IPS-20b (cell line): ENCODE data around the gene CACNB2.
"Not testable (repeated sequence)": the region's sequence is repeated elsewhere in the genome, so short reads cannot be mapped to it uniquely, and the experiment has no call there.

Experiments
- H3K27ac ChIP-seq: one replicate; pipeline ENCODE4 v1.5.1; 2013; ENCODE audit warnings: low read length
- H3K27me3 ChIP-seq: 2 replicates; pipeline ENCODE4 v1.6.1; 2013; ENCODE audit warnings: mild to moderate bottlenecking, low read length, inconsistent platforms; ENCODE audit not compliant: insufficient read depth
- H3K36me3 ChIP-seq: 2 replicates; pipeline ENCODE4 v1.6.1; 2013; ENCODE audit warnings: low read depth, mild to moderate bottlenecking, inconsistent platforms, low read length, moderate library complexity; ENCODE audit not compliant: insufficient read depth
- H3K4me1 ChIP-seq: 2 replicates; pipeline ENCODE4 v1.6.1; 2013; ENCODE audit warnings: mild to moderate bottlenecking, control low read depth, inconsistent platforms, low read length, moderate library complexity; ENCODE audit not compliant: insufficient read depth
- H3K4me3 ChIP-seq: 2 replicates; pipeline ENCODE4 v1.5.1; 2013; ENCODE audit warnings: mild to moderate bottlenecking, low read length, inconsistent platforms
- H3K9ac ChIP-seq: 2 replicates; pipeline ENCODE4 v1.6.1; 2013; ENCODE audit warnings: low read depth, mild to moderate bottlenecking, inconsistent platforms, low read length, moderate library complexity
- H3K9me3 ChIP-seq: 2 replicates; pipeline ENCODE4 v1.6.1; 2013; ENCODE audit warnings: mild to moderate bottlenecking, low read depth, low read length, inconsistent platforms; ENCODE audit not compliant: insufficient read depth

Gene CACNB2

GRCh38 chr10:18418541-18419215, 278.5 kb downstream of the CACNB2 start:
- Histone ChIP-seq H3K27me3 (no peaks in the 10 kb centered on the region), H3K27ac (no peak overlapping the region), H3K9ac (no peak overlapping the region), H3K36me3 (no peaks in the 10 kb centered on the region), H3K4me1 (no peaks in the 10 kb centered on the region), H3K9me3 (no peaks in the 10 kb centered on the region; the same call in 1 of the 2 replicates), H3K4me3 (no peak overlapping the region)

DNA sequence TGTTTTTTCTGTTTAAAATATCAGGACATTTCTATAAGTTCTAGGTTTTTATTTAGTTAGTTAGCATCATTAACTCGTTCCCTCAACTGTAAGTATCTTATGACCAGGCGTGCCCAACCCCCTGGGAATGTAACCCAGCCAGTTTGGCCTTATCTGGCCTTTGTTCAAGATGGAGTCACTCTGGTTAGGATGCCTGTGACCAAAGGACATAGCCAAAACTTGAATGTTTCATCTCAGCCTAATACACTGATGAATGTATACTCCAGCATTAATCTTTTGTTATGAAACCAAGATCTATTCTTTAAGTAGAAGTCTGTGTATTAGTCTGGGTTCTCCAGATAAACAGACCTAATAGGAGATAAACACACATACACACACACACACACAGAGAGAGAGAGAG, 279.7 kb downstream of the CACNB2 start:
- Histone ChIP-seq H3K4me1 (no peaks in the 10 kb centered on the region), H3K27me3 (no peaks in the 10 kb centered on the region), H3K36me3 (no peaks in the 10 kb centered on the region), H3K4me3 (no peak overlapping the region), H3K9ac (no peak overlapping the region), H3K27ac (no peak overlapping the region), H3K9me3 (no peaks in the 10 kb centered on the region; the same call in 1 of the 2 replicates)

DNA sequence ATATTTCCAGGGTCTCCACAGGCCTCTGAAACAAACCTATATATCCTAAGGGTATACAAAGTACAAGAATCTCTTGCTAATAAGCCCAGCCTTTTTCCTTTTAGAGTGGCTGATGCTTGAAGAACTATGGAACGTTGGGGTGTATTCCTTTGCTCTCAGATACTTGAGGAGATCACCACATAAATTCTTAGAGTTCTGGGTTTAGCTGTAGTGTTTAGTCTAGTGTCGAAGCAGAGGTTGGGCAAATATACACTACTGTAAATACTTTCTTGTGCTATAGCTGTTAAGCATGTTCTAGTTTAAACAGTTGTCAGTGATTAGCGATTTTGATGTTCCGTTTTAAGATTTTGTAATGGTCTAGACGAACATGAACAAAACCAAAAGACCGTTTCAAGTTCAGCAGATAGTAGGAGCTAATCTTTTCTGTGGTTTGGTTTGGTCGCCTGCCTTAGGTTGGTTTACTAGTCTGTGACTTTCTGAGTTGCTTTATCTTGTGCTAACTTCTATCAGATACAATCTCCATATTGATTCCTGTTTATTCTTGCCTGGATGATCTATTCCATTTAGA, 281.6 kb downstream of the CACNB2 start:
- no peak overlapping the region for H3K4me3 ChIP-seq
- H3K27me3 ChIP-seq = no peaks in the 10 kb centered on the region
- no peak overlapping the region for H3K27ac ChIP-seq
- H3K9ac ChIP-seq = no peak overlapping the region
- no peaks in the 10 kb centered on the region for H3K4me1 ChIP-seq
- no peaks in the 10 kb centered on the region for H3K9me3 ChIP-seq
- no peaks in the 10 kb centered on the region for H3K36me3 ChIP-seq

DNA sequence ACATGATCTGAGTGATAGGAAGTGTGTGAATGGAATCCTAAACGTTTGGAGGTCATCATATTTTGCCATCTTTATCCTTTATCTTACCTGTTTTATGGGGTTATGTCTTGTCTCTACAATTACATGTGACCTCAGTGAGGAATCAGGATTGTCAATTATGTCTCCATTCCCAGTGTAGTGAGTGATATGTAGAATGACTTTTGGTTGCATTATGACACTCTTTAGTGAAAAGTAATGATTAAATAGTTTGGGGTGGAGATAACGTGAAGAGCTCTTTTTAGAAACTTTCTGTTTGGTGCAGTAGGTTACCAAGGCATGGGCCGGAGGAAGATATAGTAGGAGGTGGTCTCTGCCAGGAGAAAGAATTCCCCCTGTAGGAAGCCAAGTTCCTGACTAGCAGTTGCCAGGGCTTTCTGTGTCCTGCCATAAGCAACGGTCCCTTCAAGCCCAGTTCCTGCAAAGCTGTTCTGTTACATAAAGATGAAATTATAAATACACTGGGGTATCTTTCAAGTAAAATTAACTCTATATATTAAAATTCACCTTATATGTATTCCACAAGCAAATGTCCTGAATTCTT, 282.9 kb downstream of the CACNB2 start:
- Histone ChIP-seq H3K27me3 (no peaks in the 10 kb centered on the region), H3K9me3 (no peaks in the 10 kb centered on the region), H3K36me3 (no peaks in the 10 kb centered on the region), H3K27ac (no peak overlapping the region), H3K4me1 (no peaks in the 10 kb centered on the region), H3K4me3 (no peak overlapping the region), H3K9ac (no peak overlapping the region)

DNA sequence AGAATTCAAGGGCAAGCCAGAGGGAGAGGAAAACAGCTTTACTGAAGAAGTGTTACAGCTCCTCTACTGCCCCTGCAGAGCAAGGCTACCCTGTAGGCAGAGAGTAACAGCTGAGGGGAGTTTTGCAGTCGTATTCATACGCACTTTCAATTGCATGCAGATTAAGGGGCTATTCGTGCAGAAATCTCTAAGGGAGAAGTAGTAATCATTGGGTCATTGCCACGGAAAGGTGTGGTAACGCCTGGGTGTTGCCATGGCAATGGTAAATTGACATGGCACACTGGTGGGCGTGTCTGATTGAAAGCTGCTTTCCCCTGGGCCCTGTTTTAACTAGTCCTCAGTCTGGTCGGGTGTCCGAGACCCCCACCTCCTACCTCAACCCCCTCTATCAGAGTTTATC, 284.0 kb downstream of the CACNB2 start:
- Histone ChIP-seq H3K27me3 (no peaks in the 10 kb centered on the region), H3K9me3 (no peaks in the 10 kb centered on the region), H3K4me3 (no peak overlapping the region), H3K9ac (no peak overlapping the region), H3K36me3 (no peaks in the 10 kb centered on the region), H3K4me1 (no peaks in the 10 kb centered on the region), H3K27ac (no peak overlapping the region)

DNA sequence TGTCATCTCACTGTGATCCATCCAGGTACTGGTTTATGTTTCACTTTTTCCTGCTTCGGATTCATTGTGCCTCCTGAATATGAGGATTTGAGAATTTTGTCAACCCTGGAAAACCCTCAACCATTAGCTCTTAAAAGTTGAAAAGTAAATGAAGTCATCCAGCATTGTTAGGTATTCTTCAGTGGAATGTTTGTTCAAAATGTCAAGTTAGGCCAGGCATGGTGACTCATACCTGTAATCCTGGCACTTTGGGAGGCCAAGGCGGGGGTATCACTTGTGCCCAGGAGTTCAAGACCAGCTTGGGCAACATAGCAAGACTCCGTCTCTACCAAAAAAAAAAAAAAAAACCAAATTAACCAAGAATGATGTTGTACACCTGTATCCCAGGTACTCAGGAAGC, 289.1 kb downstream of the CACNB2 start:
- no peaks in the 10 kb centered on the region for H3K36me3 ChIP-seq
- no peaks in the 10 kb centered on the region for H3K27me3 ChIP-seq
- no peak overlapping the region for H3K4me3 ChIP-seq
- H3K9me3 ChIP-seq = no peaks in the 10 kb centered on the region
- no peaks in the 10 kb centered on the region for H3K4me1 ChIP-seq
- no peak overlapping the region for H3K9ac ChIP-seq
- H3K27ac ChIP-seq = no peak overlapping the region

DNA sequence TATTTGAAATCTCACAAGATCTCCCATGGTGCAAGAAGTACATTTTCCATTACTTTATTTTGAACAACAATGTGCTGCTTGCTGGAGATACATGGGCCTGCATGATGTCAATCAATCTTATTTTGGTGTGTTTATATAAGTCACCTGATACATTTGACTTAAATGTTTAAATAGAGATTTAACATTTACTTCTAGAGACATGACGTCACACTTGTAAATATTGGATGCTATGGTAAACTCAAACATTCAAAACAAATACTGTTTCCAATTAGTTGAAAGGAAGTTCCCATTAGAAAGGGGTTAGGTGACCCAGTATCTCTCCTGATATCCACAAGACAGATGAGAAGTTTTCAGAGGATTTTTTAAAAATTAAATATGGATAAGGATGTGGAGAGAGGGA, 296.7 kb downstream of the CACNB2 start:
- Histone ChIP-seq H3K9ac (no peak overlapping the region), H3K36me3 (no peaks in the 10 kb centered on the region), H3K9me3 (no peaks in the 10 kb centered on the region), H3K4me1 (no peaks in the 10 kb centered on the region), H3K27ac (no peak overlapping the region), H3K27me3 (no peaks in the 10 kb centered on the region), H3K4me3 (no peak overlapping the region)

DNA sequence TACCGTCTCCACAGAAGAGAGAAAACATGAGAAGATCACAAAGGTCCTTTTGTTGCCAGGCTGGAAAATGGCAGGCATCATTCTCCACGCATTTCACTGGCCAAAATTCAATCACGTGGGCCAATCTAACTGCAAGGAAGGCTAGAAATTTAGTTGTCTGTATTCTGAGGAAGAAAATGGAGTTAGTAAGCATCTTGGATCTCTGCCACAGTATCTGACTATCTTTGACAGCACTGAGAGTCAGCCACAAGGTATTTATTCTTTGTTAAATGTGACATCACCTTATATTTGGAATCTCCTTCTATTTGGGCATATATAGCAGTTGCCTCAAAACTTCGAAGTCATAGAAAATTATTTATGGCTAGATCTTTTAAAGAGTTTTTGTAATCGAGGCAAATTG, 297.3 kb downstream of the CACNB2 start:
- Histone ChIP-seq H3K4me3 (no peak overlapping the region), H3K4me1 (no peaks in the 10 kb centered on the region), H3K27ac (no peak overlapping the region), H3K27me3 (no peaks in the 10 kb centered on the region), H3K9me3 (no peaks in the 10 kb centered on the region), H3K36me3 (no peaks in the 10 kb centered on the region), H3K9ac (no peak overlapping the region)

- Histone ChIP-seq H3K36me3 (no peaks in the 10 kb centered on the region), H3K27me3 (no peaks in the 10 kb centered on the region), H3K9me3 (no peaks in the 10 kb centered on the region), H3K4me3 (no peak overlapping the region), H3K4me1 (no peaks in the 10 kb centered on the region), H3K27ac (no peak overlapping the region), H3K9ac (no peak overlapping the region)
Observed at GRCh38 chr10:18438361-18439126, 298.3 kb downstream of the CACNB2 start.

- no peaks in the 10 kb centered on the region for H3K4me1 ChIP-seq
- H3K36me3 ChIP-seq = no peaks in the 10 kb centered on the region
- H3K27me3 ChIP-seq = no peaks in the 10 kb centered on the region
- H3K9me3 ChIP-seq = no peaks in the 10 kb centered on the region
- no peak overlapping the region for H3K27ac ChIP-seq
- no peak overlapping the region for H3K9ac ChIP-seq
- H3K4me3 ChIP-seq = no peak overlapping the region
Observed at GRCh38 chr10:18439601-18440000, 299.4 kb downstream of the CACNB2 start.

DNA sequence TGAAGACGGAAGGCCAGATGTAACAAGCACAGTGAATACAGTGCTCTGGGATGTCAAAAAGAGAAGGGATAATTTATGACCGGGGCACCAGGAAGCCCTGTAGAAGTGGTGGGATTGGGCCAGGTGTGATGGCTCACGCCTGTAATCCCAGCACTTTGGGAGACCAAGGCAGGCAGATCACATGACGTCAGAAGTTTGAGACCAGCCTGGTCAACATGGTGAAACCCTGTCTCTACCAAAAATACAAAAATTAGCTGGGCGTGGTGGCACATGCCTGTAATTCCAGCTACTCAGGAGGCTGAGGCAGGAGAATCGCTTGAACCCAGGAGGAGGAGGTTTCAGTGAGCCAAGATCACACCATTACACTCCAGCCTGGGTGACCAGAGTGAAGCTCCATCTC, 305.4 kb downstream of the CACNB2 start:
- not testable (repeated sequence) for H3K4me3 ChIP-seq, H3K27ac ChIP-seq, H3K36me3 ChIP-seq, H3K9ac ChIP-seq, H3K9me3 ChIP-seq, H3K4me1 ChIP-seq, H3K27me3 ChIP-seq

- Histone ChIP-seq H3K4me1 (no peaks in the 10 kb centered on the region), H3K4me3 (no peak overlapping the region), H3K27me3 (no peaks in the 10 kb centered on the region), H3K9ac (no peak overlapping the region), H3K9me3 (no peaks in the 10 kb centered on the region), H3K27ac (no peak overlapping the region), H3K36me3 (no peaks in the 10 kb centered on the region)
Observed at GRCh38 chr10:18446205-18446604, 306.0 kb downstream of the CACNB2 start.
